HuH-7.5 (cell line): ENCODE results near the gene SDF4.

Source experiments
- DNase-seq: peaks from one replicate; pipeline ENCODE4 v3.0.0; 2011; ENCODE audit warnings: low spot score

SDF4 gene

GRCh38 chr1:1242461-1243265, 10.9 kb upstream of the SDF4 start:
- DNase-seq = no peak

- no peak for DNase-seq
Measured at GRCh38 chr1:1241588-1242219, 9.9 kb upstream of the SDF4 start.

GRCh38 chr1:1240822-1241587, 9.2 kb upstream of the SDF4 start:
- no peak for DNase-seq

GRCh38 chr1:1240348-1240732, 8.5 kb upstream of the SDF4 start:
- DNase-seq = no peak

- peak; percentile 65 for DNase-seq
Measured at GRCh38 chr1:1239614-1240347, 8.0 kb upstream of the SDF4 start.

- DNase-seq = no peak
Measured at GRCh38 chr1:1239227-1239613, 7.4 kb upstream of the SDF4 start.

GRCh38 chr1:1238702-1239178, 6.9 kb upstream of the SDF4 start:
- peak; percentile 73 for DNase-seq

GRCh38 chr1:1237874-1238701, 6.3 kb upstream of the SDF4 start:
- DNase-seq = peak; percentile 88

- peak; percentile 59 for DNase-seq
Measured at GRCh38 chr1:1236945-1237873, 5.4 kb upstream of the SDF4 start.

- DNase-seq = no peak
Measured at GRCh38 chr1:1236176-1236763, 4.5 kb upstream of the SDF4 start.

- DNase-seq = no peak
Measured at GRCh38 chr1:1235016-1235744, 3.4 kb upstream of the SDF4 start.

- no peak for DNase-seq
Measured at GRCh38 chr1:1234180-1234808, 2.5 kb upstream of the SDF4 start.

- no peak for DNase-seq
Measured at GRCh38 chr1:1233567-1233892, 1.7 kb upstream of the SDF4 start.

- no peak for DNase-seq
Measured at GRCh38 chr1:1232796-1233566, 1.2 kb upstream of the SDF4 start.

GRCh38 chr1:1232208-1232795, 501 bp upstream of the SDF4 start, which contains the start of gene B3GALT6:
Gene B3GALT6 (plus strand): TSS chr1:1232237. CDS start chr1:1232279, 42 bp downstream.
- DNase-seq = no peak

- peak; percentile 94 for DNase-seq
Measured at GRCh38 chr1:1230656-1231399, 973 bp downstream of the SDF4 start.

- DNase-seq = no peak
Measured at GRCh38 chr1:1229770-1230169, 2.0 kb downstream of the SDF4 start.
